MM.1S (cell line): Measurements from ENCODE around the gene TMEM259.

ENCODE experiments used
- CTCF ChIP-seq: fragments of 300-600 bp; sonication (generic); IDR thresholded peaks from 2 replicates; pipeline ENCODE4 v1.5.1; 2016; ENCODE audit warnings: antibody characterized with exemption, low read length, mixed read lengths
- EZH2 ChIP-seq: fragments of 300-600 bp; sonication (generic); optimal IDR thresholded peaks from 2 replicates; pipeline ENCODE3; 2017; ENCODE audit warnings: low read depth, mild to moderate bottlenecking, antibody characterized with exemption, low read length, mixed read lengths

GRCh38 chr19:1019980-1020867 lies 699 bp downstream of the TMEM259 start:
- TF ChIP-seq CTCF (no peak), EZH2 (no peak)
